Natural killer cell (primary cell): ENCODE measurements around the gene GFRA1. TPM values are rescaled to one million over a fixed set of nuclear protein-coding genes. Genes with fewer than 3 reads are reported as not detected.

Experiments used
- ATAC-seq, 3 donors: fragments of 150-1000 bp in 2 of 3; fragments of 200-7000 bp in 1 of 3; cut with Tn5 transposase; 1 replicate in 1 of 3; 2 replicates in 2 of 3; pipeline ENCODE4 v1.10.0; 2021; ENCODE audit warnings: mild to moderate bottlenecking in 2 of 3, moderate library complexity in 2 of 3
- DNase-seq, 2 donors: peaks; one replicate each; pipeline versions ENCODE4 v3.0.0 to v3.0.0-alpha.2; 2013 to 2021; ENCODE audit warnings: mixed read lengths in 1 of 2
- H3K27ac ChIP-seq: one replicate; pipeline ENCODE4 v1.5.1; 2013; ENCODE audit warnings: mild to moderate bottlenecking, low read length
- H3K27me3 ChIP-seq: one replicate; pipeline ENCODE4 v1.6.1; 2013; ENCODE audit warnings: low read length; ENCODE audit not compliant: control insufficient read depth, insufficient read depth
- H3K36me3 ChIP-seq: one replicate; pipeline ENCODE4 v1.6.1; 2013; ENCODE audit warnings: low read length; ENCODE audit not compliant: control insufficient read depth, insufficient read depth
- H3K4me1 ChIP-seq: one replicate; pipeline ENCODE4 v1.6.1; 2013; ENCODE audit warnings: low read length; ENCODE audit not compliant: control insufficient read depth, insufficient read depth
- H3K4me3 ChIP-seq: one replicate; pipeline ENCODE4 v1.5.1; 2013; ENCODE audit warnings: low read length
- H3K9me3 ChIP-seq: one replicate; pipeline ENCODE4 v1.6.1; 2013; ENCODE audit warnings: low read length; ENCODE audit not compliant: control insufficient read depth, insufficient read depth
- H3K27ac Mint-ChIP-seq, 2 donors: one replicate each; pipeline ENCODE4 v1.8.0; 2022; ENCODE audit warnings: mild to moderate bottlenecking in 2 of 2, mixed read lengths in 2 of 2, moderate library complexity in 1 of 2
- H3K27me3 Mint-ChIP-seq, 2 donors: one replicate each; pipeline ENCODE4 v1.8.0; 2022; ENCODE audit warnings: low read depth in 2 of 2, mixed read lengths in 2 of 2
- H3K36me3 Mint-ChIP-seq: one replicate; pipeline ENCODE4 v1.8.0; 2022; ENCODE audit warnings: mixed read lengths
- H3K4me1 Mint-ChIP-seq, 2 donors: one replicate each; pipeline ENCODE4 v1.8.0; 2022; ENCODE audit warnings: mixed read lengths in 2 of 2
- H3K4me3 Mint-ChIP-seq: one replicate; pipeline ENCODE4 v1.8.0; 2022; ENCODE audit warnings: mild to moderate bottlenecking, moderate library complexity, mixed read lengths
- H3K9me3 Mint-ChIP-seq, 2 donors: one replicate each; pipeline ENCODE4 v1.8.0; 2022; ENCODE audit warnings: mixed read lengths in 2 of 2
- WGBS: methylation state at CpG from one replicate; pipeline ENCODE4 v1.1.7; 2013; ENCODE audit warnings: missing lambda C conversion rate; ENCODE audit not compliant: insufficient coverage; 5-methylcytosine and 5-hydroxymethylcytosine counted together
- intact Hi-C: fragments of 100-400 bp; cut with micrococcal nuclease; formaldehyde crosslinking; loops from one replicate; pipeline ENCODE4 v1.14.2; 2022
- total RNA-seq, 4 donors: library from RNA; stranded (reverse); fragments of 120-200 nt in 1 of 4; gene quantifications; one replicate each; pipeline versions ENCODE4 v1.2.3 to v1.2.4, GENCODE V29; 2013 to 2022
- TF ChIP-seq, protein P1 (sequence below): fragments of 200-600 bp; IDR thresholded peaks from one replicate; pipeline ENCODE4 v1.8.0; 2022; ENCODE audit warnings: antibody characterized with exemption

The GFRA1 gene
- total RNA-seq, 3 donors from 2014 or later (not counting 1 experiment from before 2014, with no cell fraction given), result not detected

DNA sequence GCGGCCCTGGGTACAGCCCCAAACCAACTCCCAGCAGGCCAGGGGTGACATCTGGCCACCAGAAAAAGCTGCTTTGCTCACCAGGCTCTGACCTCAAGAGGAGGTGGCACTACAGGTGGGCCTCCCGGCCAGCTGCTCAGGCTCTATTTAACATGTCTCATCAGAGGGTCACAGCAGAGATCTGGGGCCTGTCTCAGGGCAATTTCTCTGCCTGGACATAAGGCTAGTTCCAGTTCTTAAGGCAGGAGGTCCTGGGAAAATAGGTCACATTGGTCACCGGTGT lies 88.6 kb downstream of the GFRA1 start:
- no peaks in the 10 kb centered on the region for H3K27me3 Mint-ChIP-seq
- H3K9me3 ChIP-seq, result no peaks in the 10 kb centered on the region
- peaks cover 0 to 4% of the 10 kb centered on the region in 2 donors for H3K9me3 Mint-ChIP-seq
- H3K36me3 ChIP-seq, result no peaks in the 10 kb centered on the region
- no peaks in the 10 kb centered on the region for H3K36me3 Mint-ChIP-seq
- no peak overlapping the region for H3K4me3 ChIP-seq
- H3K27ac Mint-ChIP-seq, result no peak overlapping the region
- no peak overlapping the region for H3K4me3 Mint-ChIP-seq
- 80% methylated on average over 3 of the region's 3 CpGs for WGBS
- intact Hi-C loops, result no loop called here
- no peaks in the 10 kb centered on the region for H3K4me1 ChIP-seq
- H3K27me3 ChIP-seq, result no peaks in the 10 kb centered on the region
- H3K4me1 Mint-ChIP-seq, result no peaks in the 10 kb centered on the region
- ATAC-seq, result no peak
- no peak for DNase-seq
- H3K27ac ChIP-seq, result no peak overlapping the region
- TF ChIP-seq, protein P1, sequence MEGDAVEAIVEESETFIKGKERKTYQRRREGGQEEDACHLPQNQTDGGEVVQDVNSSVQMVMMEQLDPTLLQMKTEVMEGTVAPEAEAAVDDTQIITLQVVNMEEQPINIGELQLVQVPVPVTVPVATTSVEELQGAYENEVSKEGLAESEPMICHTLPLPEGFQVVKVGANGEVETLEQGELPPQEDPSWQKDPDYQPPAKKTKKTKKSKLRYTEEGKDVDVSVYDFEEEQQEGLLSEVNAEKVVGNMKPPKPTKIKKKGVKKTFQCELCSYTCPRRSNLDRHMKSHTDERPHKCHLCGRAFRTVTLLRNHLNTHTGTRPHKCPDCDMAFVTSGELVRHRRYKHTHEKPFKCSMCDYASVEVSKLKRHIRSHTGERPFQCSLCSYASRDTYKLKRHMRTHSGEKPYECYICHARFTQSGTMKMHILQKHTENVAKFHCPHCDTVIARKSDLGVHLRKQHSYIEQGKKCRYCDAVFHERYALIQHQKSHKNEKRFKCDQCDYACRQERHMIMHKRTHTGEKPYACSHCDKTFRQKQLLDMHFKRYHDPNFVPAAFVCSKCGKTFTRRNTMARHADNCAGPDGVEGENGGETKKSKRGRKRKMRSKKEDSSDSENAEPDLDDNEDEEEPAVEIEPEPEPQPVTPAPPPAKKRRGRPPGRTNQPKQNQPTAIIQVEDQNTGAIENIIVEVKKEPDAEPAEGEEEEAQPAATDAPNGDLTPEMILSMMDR, result no peak

- H3K4me1 ChIP-seq, result no peaks in the 10 kb centered on the region
- H3K9me3 Mint-ChIP-seq, result peaks cover 0 to 4% of the 10 kb centered on the region in 2 donors
- no peaks in the 10 kb centered on the region for H3K27me3 ChIP-seq
- no peaks in the 10 kb centered on the region for H3K4me1 Mint-ChIP-seq
- no peak overlapping the region for H3K4me3 ChIP-seq
- no peak for ATAC-seq
- TF ChIP-seq, protein P1, result no peak
- no peak overlapping the region for H3K27ac Mint-ChIP-seq
- H3K4me3 Mint-ChIP-seq, result no peak overlapping the region
- DNase-seq, result no peak
- no peak overlapping the region for H3K27ac ChIP-seq
- H3K27me3 Mint-ChIP-seq, result no peaks in the 10 kb centered on the region
- WGBS, result 62% methylated on average over 5 of the region's 5 CpGs
- H3K9me3 ChIP-seq, result no peaks in the 10 kb centered on the region
- intact Hi-C loops, result no loop called here
- H3K36me3 Mint-ChIP-seq, result no peaks in the 10 kb centered on the region
- no peaks in the 10 kb centered on the region for H3K36me3 ChIP-seq
Observed at GRCh38 chr10:116183733-116184511, 89.1 kb downstream of the GFRA1 start.

GRCh38 chr10:116182426-116182825 lies 90.6 kb downstream of the GFRA1 start:
- TF ChIP-seq, protein P1, result no peak
- Histone ChIP-seq H3K9me3 (no peaks in the 10 kb centered on the region), H3K27ac (no peak overlapping the region), H3K36me3 (no peaks in the 10 kb centered on the region), H3K4me1 (no peaks in the 10 kb centered on the region), H3K27me3 (no peaks in the 10 kb centered on the region), H3K4me3 (no peak overlapping the region)
- WGBS, result 89% methylated on average over 2 of the region's 2 CpGs
- H3K4me3 Mint-ChIP-seq, result no peak overlapping the region
- intact Hi-C loops, result no loop called here
- no peaks in the 10 kb centered on the region for H3K27me3 Mint-ChIP-seq
- H3K27ac Mint-ChIP-seq, result no peak overlapping the region
- DNase-seq (no peak), ATAC-seq (no peak)
- peaks cover 0 to 4% of the 10 kb centered on the region in 2 donors for H3K9me3 Mint-ChIP-seq
- no peaks in the 10 kb centered on the region for H3K36me3 Mint-ChIP-seq
- H3K4me1 Mint-ChIP-seq, result no peaks in the 10 kb centered on the region

DNA sequence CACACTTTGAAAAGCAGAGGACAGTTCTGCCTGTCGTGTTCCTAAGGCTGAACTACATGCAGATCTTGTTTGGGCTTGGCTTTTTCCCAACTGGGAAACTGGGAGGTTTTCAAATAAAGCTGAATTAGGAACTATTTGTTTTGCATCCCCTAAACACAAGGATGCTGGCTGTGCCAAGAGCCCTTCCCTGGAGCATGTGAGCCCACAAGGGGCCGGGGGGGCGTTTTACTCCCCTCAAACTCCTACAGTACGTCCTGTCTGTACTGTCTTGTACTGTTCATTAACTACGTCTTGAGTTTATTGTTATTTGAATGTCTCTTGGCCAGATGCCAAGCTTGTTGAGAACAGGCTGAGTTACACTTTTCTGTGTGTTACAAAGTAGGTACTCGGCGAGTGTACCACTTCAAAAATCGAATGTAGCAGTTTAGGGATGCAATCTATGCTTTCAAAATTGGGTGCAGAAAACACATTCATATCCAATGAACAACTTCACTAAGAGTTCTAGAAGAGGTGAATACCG lies 94.9 kb downstream of the GFRA1 start:
- H3K4me1 Mint-ChIP-seq, result no peaks in the 10 kb centered on the region
- H3K4me3 Mint-ChIP-seq, result no peak overlapping the region
- intact Hi-C loops, result no loop called here

More for the DNA sequence above, 94.9 kb downstream of the GFRA1 start:
- Histone ChIP-seq H3K36me3 (no peaks in the 10 kb centered on the region), H3K27me3 (no peaks in the 10 kb centered on the region), H3K9me3 (no peaks in the 10 kb centered on the region), H3K4me3 (no peak overlapping the region), H3K27ac (no peak overlapping the region), H3K4me1 (no peaks in the 10 kb centered on the region)
- TF ChIP-seq, protein P1, result no peak
- Mint-ChIP-seq H3K27me3 (no peaks in the 10 kb centered on the region), H3K9me3 (peaks cover 0 to 3% of the 10 kb centered on the region in 2 donors), H3K36me3 (no peaks in the 10 kb centered on the region), H3K27ac (no peak overlapping the region)
- DNase-seq (no peak), ATAC-seq (no peak)
- WGBS, result 72% methylated on average over 9 of the region's 9 CpGs
